ENCODE results near the gene ATP11A.

ATP11A gene

DNA sequence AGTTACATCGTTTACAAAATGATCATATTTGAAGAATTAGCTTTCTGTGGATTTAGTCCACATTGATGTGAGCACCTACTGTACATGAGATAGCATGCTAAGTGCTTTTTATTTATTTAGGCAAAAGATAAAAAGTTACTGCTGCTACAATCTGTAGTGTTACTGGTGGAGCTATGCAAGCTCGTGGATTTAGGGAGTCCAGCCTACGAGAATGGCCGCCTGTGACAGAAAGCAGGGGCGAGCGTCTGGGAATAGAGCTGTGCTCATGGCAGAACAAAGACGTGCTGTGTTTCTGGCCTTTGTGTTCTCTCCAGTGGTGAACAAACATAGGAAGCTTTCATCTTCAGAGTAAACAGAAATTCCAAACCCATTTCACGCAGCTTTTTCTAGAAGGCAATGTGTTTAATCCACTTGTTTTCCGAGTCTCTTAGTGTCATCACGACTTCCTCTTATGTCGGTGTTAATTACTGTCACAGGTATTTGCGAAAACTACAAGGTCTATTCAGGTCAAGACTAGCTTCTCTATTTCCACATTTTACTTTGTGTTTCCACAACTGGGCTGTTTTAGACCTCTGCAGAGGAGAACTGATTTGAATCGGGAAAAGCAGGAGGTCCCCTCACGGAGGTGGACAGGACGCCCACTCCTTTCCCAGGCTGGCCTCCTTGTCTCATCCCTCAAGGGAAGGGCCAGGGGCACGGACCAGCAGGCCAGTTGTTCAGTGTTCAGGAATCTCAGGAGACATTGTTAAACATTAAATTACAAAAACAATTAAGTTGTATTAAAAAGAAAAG is 67.3 kb downstream of the ATP11A start:
- peak in 45 of 58 donors; percentile 14 to 90 (median 60) for DNase-seq

DNA sequence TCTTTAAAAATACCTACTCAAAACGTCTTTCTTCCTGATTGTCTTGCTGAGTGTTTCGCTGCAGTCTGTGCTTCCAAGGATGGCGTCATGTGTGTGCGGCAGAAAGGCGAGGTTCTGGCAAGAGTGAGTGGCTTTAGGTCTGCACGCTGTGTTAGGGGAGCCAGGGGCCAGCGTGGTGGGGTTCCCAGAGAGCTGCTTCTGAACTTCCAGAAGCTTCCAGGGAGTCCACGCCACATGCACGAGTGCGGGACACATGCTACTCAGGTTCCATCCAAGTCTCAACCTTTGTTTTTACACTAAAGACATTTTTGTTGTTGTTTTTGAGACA is 67.9 kb downstream of the ATP11A start:
- DNase-seq = no peak

DNA sequence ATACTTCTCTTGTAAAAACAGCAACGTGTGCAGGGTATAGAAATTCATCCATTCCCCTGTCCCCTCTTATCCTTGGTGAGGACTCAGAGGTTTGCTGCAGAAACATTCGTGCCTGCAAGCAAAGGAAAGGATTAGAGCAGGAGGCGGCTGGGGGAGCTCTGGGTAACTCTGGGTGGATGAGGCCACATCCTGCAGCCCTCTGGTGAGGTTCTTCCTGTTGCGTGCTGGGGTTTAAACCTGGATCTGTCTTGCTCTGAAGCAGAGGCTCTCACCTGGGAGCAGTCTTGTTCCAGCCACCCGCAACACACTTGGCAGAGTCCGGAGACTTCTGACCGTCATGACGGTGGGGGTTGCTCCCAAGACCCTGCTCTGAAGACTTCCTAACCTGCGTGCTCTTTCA is 69.2 kb downstream of the ATP11A start:
- DNase-seq = no peak

GRCh38 chr13:112759827-112760226 is 70.0 kb downstream of the ATP11A start:
- no peak for DNase-seq

DNA sequence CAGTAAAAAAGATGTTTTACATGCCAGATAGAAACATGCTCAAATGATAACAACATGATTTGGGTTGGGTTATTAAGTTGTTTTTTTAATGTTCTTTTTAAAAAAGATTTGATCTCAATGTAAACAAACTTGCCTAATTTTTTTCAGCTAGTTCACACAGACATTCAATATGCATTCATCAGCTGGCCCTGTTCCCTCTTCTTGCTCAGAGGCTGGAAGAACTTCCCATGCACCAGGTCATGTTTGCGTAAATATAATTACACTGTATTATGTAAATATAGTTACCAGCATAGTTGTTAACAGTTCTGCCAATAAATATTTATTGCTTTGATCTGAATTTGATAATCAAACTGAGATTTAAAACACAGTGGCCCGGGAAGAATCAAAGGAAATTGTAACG is 70.6 kb downstream of the ATP11A start:
- no peak for DNase-seq

DNA sequence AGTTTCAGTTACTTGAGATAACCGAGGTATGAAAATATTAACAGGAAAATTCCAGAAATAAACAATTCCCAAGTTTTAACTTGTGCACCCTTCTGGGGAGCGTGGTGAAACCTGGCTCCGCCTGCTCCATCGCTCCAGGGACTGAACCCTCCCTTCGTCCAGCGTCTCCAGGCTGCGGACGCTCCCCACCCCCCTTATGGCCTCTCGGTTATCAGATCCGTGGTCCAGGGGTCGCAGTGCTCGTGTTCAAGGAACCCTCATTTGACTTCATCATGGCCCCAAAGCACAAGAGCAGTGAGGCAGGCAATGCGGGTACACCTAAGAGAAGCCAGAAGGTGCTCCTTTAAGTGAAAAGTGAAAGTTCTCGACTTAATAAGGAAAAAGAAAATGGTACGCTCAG is 71.1 kb downstream of the ATP11A start:
- no peak for DNase-seq

DNA sequence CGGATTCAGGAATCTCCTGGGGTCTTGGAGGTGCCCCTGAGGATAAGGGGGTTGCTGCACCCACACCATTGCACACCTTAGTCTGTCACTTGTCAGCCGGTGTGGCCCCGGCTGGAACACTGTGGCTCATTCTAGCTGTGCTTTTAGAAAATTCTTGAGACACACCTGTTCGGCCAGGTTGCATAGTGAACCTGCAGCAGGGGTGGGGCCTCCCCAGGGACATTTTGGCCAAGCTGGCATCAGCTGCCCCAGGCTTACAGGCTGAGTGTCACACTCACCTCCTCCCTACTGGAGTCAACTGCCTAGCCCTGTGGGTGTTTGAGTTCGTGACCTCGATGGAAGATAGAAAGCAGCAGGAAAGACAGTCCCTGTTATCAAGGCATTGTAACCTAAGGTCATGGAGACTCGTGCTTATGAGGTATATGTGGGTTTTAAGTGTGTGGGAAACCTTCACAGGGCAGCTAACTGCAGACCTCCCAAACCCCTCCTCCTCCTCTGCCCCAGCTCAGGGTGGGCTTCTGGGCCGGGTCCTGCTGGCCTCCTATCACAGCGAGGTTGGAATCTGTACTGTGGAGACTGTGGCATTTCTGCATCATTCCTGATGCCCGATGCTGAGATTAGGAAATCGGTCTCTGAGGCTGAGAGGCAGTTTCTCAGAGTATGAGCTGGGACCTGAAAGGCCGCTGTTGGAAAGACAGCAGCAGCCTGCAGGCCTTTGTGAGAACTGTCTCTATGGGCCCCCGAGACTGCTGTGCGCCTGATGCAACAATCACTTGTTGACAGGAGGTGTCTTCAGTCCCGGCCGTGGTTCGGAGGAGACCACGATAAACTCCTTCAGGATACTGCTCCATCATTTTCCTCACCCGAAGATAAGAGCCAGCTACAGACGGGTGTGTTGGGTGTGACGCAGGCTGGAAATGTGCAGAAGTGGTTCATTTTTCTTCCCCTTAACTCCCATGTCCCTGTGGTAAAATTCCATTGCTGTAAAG is 72.2 kb downstream of the ATP11A start:
- DNase-seq = no peak

DNA sequence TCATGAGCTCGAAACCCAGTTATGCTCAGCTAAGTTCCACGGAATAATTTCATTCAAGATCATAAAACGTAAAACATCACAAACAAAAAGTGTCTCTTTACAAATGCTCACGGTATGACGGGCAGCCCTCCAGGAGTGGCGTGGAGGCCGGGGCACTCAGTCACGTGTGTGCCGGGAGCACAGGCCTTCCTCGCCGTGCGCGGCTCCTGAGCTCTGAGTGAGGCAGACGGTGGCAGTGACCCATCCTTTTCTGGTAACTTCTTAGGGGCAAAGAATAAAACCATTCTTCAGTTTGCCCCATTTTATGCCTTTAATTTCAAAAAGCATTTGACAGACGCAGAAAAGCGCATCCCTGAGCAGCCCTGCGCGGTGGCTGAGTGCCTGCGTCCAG is 72.8 kb downstream of the ATP11A start:
- peak in 1 of 58 donors; percentile 23 for DNase-seq

DNA sequence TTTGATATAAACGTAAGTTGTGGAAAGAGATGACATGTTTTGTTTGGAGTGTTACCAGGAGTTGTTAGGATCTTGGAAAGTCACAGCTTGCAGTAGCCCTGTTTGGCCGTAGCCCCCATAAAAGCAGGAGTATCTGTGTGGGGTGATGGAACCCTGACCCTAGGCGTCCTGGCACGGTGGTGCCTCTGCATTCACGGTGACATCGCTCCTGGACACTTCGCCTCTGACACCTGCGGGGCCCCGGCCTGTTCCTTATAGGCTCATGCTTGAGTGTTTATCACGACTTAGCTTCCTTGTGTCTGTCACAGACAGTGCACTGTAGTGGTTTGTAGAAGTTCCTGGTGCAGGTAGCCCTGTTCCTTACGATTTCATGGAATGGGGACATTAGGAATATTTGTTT is 74.2 kb downstream of the ATP11A start:
- DNase-seq = no peak

DNA sequence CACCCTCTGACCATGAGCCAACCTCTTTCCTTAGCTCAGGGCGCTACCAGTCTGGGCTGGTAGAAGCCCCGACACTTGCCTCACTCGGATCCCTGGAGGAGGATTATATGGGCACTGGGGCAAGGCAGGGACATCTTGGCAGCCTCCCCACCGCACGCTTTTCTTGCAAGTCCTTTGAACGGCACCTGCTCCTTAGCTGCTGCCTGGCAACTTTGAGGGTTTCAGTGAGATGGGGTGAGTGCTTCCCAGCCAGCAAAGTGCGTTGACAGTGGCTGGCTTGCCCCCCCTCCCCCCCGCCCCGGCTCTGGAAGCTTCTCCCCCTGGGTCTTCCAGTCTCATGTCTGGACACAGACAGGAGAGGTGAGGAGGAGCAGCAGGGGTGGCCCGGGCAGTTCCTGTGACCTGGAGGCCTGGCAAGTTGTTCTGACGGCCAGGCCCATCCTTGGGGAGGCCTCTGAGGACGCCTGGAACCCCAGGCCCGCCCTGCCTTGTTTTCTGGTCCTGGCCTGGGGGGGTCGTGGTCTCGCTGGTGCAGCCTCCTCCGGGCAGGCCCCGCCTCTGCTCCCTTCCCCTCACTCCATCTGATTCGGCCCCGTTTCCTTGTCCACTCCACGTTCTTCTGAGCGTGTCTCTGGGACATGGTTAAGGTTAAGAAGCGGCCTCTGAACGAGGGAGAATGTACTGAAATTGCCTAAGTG is 75.2 kb downstream of the ATP11A start:
- DNase-seq = no peak

DNA sequence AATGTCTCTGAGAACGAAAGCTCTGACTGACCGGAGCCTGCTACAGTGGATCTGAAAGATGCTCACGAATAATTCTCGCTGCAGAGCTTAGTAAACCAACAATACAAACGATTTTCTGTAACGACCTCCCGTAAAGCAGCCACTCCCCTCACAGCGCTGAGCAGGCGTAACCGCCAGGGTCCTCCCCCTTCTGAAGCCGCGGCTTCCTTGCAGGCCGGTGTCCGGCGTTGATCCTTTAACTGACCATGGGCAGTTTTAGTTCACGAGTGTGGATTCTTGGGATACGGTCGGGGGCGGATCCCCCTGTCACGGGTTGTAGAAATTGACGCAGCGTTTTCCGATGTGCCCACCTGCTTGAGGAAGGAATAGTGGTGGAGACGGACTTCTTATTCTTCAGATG is 75.9 kb downstream of the ATP11A start:
- DNase-seq = no peak

DNA sequence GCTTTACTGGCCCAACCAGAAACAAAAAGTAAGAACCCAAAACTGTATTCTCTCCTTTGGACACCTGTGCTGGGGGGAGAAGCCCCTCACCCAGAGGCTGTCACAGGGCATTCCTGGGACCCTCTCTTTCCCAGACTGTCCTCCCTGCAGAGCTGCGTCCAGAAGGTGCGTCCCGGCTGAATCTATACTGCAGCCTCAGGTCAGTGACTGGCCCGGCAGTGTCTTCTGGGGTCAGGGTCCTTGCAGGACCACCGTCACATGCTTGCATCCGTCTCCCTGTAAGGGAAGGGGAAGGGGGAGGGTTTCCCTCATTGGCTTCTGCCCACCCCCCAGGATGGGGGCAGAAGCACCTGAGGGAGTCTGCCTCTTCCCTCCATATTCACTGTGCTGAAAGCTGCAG is 76.5 kb downstream of the ATP11A start:
- DNase-seq = no peak

DNA sequence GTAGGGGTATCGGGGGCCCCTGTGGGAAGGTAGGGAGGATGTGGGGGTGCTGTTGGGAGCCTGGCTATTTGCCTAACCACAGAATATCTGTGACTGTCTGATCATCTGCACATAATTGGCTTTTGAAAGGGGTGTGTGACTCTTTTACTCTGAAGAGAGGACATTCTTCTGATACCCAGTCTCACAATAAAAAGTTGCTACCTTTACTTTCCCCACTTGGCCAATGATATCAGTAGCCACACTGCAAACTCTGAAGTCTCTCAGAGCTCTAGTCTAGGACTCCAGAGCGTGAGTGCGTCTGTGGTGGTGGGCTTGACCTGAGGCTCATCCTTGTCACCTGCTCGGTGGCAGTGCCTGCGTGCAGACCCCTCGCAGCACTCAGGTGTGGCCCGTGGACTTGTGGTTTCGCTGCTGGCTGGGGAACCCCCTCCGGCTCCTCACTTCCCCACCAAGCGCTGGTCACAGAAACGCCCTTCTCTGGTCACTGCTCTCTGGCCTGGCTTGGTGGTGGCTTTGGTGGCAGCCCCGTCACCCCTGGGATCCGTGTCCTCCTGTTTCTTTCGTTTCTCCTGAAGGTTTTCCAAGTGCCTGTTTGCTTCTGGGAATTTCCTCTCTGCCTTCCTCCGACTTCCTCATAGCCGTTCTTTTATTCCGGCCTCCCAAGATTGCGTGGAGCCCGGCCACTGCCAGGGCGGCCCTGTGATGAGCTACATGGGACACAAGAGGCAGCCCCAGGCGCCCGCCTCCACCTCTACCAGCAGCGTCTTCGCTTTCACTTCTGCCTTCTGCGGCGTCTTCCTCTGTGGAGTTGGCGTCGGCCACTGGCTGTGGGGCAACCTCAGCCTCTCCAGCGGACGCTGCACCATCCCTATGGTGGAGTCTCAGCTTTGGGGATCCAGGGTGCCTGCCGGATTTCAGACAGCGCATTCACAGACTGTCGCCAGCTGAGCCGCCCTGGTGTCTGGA is 78.0 kb downstream of the ATP11A start:
- peak in 5 of 58 donors; percentile 12 to 42 (median 17) for DNase-seq

DNA sequence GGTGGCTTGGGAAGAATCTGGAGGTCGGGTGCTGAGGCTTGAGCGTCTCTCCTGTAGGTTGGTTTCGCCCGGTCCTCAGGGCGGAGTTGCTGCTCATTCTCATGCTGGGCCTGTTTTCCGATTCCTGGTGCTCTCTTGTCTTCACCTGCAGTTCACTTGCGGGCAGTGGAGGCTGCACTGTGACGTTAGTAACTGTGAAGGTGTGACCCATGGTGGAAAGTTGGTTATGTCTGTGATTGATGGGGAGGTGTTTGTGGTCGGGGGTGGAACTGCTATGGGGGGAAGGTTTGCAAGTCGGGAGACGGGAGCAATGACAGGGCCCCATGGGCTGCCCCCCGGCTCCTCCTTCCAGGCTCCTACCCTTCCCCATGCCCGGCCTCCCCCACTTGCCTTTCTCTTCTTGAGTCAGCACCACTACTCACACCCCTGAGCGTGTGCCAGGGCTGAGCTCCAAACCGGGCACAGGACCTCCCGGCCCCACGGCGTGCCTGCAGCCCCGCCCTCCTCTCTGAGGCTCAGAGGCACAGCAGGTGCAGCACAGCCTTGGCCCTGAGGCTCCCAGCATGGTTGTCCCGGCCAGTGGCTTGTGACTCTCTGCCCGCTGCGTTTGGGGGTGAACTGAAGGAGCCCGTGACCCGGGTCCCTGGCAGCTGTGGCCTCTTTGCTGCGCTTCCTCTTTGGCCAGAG is 79.1 kb downstream of the ATP11A start:
- DNase-seq = peak in 2 of 58 donors; percentile 22 to 27

GRCh38 chr13:112769615-112770014 is 79.8 kb downstream of the ATP11A start:
- DNase-seq = no peak

GRCh38 chr13:112770504-112770903 is 80.7 kb downstream of the ATP11A start:
- no peak for DNase-seq

DNA sequence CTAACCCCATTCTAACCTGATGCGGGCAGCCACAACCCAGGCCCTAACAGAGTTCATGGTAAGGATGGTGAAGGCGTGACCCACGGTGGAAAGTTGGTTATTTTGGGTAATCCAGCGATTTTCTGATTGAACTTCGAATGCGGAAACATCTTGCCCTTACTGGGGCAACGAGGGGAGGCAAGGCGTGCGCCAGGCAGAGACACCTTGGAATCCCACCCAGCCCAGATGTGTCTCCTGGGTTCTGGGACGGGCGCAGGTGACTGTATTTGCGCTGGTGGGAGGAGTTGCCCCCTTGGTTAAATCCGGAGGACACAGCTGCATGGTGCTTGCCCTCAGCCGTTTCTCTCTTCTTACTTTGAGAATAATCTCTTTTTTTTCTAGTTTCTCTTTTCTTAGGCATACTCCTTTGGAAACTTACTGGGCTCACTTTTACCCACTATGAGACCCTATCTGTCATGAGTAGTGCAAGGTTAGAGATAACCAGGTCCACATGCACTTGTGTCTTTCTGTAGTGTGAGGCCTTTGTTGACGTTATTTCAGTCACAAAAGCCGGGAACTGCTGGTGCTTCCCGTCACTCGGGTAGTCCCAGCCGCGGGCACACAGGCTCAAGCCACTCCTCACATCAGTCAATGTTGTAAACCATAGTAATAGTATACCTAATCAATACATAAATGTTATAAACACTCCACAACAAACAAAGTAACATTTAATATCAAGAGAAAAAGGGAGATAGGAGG is 81.5 kb downstream of the ATP11A start:
- DNase-seq = no peak

GRCh38 chr13:112771877-112772538 is 82.2 kb downstream of the ATP11A start:
- no peak for DNase-seq

DNA sequence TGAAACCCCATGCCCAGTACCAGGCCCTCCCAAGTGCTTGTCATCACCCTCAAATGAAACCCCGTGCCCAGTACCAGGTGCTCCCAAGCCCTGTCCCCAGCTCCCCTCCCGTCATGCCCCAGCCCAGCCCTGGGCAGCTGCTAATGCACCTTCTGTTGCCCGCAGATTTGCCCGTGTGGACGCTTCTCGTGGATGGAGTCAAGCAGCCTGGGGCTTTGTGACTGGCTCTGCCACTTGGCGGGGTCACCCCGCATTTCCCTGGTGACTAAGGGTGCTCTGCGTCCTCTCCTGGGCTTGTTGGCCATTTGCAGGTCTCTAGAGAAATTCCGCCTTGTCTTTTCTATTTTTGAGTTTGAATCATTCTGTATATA is 82.7 kb downstream of the ATP11A start:
- DNase-seq = no peak
